ENCODE data around the gene PDE3A.

The PDE3A gene

DNA sequence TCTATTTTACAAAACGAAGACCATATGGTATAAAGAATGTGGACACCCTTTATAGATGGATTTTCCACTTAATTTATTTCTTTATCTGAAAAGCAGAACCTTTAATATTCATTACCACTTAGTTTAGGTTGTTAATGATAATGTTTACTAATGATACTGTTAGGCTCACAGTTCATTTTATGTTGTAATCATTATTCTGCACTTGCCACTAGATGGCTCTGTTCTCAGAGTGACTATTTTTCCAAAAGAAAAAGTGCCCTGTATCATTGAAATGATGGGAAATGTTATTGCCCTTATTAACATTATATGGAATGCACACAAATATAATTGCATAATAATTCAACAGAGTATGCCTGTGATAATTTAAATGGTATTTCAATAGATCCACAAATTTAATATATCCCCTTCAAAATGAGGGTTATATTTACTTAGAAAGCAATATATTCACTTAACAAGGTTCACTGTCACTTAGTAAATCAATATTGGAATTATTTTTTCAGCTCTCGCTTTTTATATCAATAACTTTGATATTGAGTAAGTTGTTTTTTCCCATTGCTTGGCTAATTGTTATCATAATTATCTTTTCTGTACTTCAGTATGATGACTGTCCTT, 95.7 kb downstream of the PDE3A start:
- no peak for DNase-seq

DNA sequence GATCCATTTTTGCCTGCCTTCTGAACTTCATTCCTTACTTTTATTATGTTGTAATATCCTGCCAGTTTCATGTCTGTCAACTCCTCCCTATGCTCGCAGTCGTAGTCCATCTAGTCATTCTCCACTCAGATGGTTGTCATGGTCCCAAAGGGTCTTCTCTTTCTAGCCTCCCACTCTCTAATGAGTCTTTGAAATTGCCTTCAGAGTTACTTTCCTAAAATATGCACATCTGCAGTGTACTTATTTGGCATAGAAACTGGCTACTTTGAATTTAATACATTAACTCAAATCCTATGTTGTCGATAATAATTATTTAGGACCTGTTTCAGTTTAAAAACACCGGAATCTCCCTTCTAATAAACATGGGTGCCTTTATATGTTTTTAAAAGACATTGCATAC, 101.0 kb downstream of the PDE3A start:
- no peak for DNase-seq

DNA sequence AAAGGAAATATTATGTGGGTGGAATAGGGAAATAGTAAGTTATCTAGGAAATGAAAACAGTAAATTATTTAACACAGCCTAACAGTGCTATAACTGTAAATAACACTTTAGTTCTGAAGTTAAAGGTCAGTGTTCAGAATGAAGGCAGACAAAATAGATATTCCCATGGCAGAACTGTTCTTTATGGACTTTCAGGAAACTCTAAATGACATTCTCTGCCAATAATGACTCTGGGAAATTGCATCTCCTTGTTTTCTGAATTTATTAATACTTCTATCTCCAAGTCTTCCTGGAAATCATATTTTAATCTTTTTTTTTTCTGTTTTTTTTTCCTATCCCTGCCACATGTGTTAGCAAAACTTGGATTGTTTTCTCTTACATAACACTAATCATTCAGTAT, 101.4 kb downstream of the PDE3A start:
- no peak for DNase-seq

DNA sequence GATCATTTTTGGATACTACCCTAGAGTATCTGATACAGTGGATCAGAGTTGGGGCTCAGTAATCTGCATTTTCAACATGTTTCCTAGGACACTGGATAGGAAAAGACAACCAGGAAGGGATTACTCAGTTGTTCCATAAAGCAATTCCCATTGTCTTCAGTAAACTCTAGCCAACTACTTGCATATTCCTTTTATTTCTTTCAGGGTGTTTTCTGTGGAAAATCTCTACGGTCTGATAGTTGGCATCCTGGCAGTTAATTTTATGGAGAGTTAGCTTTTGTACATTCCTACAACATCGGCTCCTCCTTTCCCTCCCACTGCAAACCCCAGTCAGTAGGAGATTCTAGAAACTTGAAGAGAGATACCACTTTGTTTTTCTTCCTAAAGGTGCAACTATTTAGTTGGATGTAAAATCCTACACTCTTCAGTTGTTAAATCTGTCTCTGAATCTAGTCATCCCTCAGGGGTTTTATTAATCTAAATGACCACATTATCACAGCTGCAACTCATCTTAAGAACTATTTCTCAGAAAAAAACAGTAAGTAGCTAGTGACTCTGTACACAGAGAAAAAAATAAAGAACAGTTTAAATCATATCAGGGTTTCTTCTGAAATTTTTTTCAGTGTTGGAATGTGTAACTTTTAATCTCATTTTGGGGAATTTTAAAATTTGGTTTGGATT, 103.9 kb downstream of the PDE3A start:
- no peak for DNase-seq

DNA sequence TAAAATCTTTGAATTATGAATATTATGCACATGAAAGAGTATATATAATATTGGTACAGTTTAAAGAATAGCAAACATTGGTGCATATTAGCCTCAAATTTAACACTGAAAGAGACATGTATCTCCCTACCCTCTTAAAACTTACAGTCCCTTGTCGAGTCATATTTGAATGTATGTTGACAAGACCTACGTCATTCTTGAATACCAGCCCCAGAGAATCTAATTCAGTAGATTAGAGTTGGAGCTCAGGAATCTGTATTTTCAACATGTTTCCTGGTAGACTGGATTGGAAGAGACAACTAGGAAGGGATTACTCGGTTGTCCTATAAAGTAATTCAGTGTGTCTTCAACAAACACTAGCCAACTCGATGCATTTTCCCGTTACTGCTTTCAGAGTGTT, 104.8 kb downstream of the PDE3A start:
- DNase-seq, result no peak

DNA sequence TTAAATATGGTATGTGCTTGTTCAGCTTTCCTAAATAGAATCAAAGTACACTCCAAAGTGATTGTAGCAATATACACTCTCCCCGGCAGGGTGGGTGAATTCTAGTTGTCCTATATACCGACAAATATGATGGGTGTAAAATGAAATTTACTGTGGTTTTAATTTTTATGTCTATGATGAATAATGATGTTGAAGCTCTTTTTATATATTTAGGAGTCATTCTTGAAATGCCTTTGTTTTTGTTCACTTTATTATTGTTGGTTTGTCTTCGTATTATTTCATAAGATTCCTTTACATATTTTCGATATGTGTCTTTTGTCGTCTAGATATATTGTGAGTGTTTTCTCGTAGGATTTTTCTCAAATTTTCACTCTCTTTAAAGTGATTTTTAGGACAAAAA, 105.7 kb downstream of the PDE3A start:
- DNase-seq, result no peak

DNA sequence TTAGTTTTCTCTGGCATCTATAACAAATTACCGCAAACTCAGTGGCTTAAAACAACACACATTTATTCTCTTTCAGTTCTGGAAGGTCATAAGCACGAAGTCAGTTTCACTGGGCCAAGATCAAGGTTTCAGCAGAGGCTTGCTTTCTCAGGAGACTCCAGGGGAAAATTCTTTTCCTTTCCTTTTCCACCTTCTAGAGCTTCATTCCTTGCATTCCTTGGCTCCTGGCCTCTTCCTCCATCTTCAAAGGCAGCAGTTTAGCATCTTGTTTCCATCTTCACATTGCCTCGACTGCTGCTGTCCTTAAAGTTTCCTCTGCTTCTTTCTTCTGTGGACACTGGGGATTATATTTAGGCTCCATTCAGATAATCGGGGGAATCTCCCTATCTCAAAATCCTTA, 106.1 kb downstream of the PDE3A start:
- no peak for DNase-seq

DNA sequence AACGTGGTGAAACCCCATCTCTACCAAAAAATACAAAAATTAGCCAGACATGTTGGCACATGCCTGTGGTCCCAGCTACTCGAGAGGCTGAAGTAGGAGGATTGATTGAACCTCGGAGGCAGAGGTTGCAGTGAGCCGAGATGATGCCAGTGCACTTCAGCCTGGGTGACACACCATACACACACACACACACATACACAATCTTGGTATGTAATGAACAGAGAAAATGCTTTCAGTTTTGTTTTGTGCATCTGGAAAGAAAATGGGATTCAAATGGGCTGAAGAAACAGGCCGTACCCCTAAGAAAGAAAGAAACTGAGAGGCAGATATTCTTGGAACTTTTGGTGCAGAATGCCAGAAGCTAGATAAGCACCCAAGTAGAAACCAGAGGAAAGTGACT, 107.2 kb downstream of the PDE3A start:
- DNase-seq, result no peak

DNA sequence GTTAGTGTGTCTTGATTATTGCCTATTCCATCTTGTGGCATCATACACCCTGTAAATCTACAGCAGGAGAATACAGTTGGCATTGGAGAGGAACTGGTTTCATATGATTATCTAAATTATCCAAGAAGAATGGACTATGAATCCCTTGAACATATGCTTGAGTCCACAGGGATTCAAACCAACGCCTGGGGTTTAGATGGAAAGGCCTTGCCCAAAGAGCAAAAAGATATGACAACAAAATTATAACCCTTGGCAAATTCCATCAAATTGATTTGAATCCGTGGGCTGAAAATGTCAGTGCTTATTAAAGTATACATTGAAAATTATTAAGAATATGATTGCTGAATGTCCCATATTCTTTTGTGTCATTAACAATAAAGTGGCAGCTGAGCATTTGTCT, 108.2 kb downstream of the PDE3A start:
- no peak for DNase-seq

DNA sequence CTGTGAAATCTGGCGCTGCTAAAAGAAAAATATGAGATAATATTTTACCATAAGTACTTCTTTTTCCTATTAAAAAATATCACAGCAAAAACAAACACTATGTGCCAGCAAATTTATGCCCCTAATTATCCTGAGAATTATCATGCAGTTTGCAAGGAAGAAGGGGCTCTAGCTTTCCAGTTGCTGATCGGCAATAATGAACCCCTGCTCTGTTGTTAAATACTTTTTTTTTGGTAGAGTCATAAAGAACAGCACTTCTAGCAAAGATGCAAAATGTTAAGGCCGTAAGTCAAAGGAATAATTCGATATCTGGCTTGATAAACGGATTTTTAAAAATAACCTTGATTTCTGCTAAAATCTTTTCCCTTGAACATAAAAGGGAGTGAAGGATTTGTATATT, 108.9 kb downstream of the PDE3A start:
- DNase-seq, result no peak

DNA sequence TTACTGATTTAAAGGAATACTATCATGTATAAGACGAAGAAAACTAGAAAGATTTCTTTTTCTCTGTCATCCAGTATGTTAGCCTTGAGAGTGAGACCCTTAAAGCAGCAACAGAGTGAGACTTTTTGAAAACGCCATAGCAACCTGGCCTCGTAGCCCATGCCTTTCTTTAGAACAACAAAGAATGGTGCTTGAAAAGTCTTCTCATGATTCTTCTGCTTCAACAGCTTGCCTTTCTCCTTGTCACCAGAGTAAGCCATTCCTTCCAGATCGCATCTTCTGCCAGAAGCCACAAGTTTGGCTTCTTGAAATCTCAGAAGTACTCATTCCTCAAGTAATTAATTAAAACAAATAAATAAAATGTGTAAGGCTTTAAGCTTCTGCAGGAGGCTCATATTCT, 109.3 kb downstream of the PDE3A start:
- no peak for DNase-seq

DNA sequence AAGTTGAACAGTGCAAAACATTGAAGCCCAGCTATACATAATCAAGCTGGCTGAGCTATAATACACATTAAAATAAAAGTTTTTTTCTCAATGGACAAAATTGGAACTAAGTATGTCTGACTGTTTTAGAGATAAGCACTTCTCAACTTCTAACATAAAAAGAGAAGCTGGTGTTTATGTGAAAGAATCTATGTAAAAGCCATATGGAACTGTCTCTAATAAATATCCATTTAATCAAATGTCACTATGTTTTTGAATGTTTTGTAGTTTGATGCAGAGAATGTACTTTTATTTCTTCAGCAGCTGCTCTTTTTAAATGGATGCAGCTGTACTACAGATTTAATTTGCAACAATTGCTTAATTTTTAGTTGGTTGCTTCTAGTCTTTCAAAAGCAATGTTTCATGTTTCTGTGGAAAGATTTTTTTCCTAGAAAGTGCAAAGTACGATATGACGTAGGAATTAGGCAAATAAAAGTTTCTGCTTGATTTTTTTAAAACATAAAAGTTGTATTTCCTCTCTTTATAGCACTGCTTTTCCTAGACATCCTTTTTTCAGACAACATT, 114.2 kb downstream of the PDE3A start:
- DNase-seq, result no peak

DNA sequence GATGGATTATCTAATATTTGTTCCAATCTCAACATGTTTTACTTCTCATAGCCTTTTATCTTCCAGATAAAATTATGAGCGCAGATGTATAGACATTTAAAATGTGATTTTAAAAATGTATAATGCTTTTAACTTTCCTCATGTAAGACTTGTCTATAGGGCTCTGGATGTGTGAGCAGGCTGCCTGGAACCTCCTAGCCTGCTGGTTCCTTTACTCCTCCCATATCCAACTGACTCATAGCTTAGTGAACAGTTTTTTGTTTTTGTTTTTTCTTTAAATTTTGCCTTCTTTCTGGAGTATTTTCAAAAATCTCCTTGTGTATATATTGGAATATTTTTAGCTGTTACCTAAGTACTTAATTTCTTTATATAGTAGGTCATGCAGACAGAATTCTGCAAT, 115.4 kb downstream of the PDE3A start:
- DNase-seq, result no peak

DNA sequence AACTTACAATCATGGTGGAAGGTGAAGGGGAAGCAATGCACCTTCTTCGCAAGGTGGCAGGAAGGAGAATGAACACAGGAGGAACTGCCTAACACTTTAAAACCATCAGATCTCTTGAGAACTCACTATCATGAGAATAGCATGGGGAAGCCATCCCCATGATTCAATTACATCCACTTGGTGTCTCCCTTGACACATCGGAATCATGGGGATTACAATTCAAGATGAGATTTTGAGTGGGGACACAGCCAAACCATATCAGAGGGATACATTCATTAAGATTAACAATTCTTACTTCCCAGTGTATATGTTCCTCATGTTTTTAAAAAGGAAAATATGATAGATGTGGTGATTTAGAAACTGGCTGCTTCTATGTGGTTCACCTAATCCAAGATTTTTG, 117.9 kb downstream of the PDE3A start:
- no peak for DNase-seq

DNA sequence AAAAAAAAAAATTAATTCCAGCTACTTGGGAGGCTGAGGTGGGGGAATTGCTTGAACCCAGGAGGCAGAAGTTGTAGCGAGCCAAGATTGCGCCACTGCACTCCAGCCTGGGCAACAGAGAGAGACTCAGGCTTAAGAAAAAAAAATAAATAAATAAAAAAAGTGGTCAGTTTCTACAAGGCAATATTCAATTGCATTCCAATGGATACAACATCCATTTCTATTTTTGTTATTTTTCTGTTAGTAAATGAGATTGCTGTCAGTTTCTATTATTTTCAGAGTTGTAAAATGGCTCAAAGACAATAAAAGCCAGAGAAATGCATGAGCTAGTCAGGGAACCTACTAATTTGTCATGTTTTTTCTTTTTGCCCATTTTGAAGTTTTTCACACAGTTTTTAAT, 119.2 kb downstream of the PDE3A start:
- DNase-seq, result no peak

DNA sequence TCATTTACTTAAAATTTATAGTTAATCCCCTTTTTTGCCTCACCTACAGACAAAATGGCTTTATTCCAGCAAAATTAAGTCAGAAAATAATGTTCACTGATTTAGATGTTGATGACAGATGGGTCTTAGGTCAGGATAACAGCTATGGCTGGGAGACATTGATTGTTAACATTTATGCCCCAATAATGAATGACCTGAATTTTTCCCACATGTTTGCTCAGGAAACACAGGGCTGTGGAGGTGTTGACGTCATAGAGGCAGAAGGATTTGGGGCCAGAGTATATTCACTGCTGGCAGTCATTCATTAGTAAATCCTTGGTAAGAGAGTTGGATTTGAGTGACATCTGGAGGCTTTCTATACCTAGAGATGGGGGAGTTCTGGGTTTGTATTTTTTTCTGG, 121.3 kb downstream of the PDE3A start:
- DNase-seq, result no peak

DNA sequence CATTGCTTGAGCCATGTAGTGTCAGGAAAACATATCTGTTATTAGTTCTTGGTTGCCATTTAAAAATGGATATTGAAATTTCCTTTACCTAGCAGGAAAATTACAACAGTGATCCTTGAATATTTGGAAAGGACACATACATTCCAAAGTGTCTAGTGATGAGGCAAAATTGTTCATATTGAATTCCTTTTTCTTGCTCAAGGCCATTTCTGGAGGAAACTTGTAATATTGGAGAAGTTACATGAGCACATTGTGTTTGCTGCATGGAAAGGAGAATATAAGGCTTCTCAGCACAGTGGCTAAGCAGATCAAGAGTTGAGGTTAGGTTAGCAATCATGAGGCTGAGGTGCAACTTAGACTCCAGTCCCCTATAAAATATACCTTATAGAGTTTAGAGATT, 121.9 kb downstream of the PDE3A start:
- DNase-seq, result no peak

DNA sequence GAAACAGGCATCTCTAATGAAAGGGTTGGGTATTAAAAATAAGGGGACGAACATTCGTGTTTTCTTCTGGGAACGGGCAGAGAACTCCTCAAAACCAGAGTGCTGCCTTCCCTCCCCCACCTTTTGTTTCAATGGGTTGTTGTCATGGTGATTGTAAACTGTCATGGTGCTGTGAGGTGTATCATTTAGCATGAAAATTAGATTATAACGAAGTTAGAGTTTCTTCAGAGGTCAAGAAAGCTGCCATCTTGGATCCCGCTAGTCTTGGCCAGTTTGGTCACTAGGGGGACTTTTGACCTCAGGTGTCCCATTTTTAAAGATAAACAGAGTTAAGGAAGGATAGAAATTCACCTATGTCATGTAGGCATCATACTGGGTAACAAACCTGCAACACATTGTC, 123.0 kb downstream of the PDE3A start:
- no peak for DNase-seq

DNA sequence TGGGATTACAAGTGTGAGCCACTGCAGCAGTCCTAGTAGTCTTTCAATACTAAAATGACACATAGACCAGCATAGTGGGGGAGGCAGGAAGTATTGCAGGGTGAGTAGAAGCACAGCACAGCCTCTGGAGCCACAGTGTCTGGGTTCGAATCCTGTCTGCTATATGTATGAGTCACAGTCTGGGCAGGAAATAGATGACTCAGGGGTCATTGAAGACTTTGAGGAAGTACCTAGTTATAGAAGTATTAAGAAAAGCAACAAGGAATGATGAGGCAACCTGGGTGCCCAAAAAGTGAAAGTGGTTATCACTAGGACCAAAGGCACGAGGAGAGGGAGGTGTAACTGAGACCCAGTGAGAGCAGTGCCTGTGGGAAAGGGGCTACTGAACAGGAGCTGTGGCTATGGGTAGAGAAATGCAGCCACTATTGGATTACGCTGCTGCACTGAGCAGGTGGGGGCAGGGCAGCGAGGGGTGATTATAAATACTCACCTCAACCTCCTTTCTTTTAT, 124.0 kb downstream of the PDE3A start:
- no peak for DNase-seq

DNA sequence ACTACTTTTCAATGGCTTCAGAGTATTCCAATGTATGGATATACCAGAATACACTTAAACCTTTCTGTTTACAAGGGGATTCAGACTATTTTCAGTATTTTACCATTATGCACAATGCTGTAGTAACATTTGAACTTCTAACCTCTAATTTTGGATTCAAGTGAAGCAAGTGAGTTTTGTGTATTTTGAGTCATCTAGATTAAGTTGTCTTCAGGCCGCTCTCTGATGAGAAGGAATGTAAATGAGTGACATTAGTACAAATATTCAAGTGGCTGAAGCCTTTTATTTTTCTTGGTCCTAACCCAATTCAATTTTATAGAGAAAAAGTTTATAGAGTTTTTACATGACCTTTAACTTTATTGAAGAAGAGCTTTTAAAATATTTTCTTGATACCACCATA, 125.6 kb downstream of the PDE3A start:
- no peak for DNase-seq

DNA sequence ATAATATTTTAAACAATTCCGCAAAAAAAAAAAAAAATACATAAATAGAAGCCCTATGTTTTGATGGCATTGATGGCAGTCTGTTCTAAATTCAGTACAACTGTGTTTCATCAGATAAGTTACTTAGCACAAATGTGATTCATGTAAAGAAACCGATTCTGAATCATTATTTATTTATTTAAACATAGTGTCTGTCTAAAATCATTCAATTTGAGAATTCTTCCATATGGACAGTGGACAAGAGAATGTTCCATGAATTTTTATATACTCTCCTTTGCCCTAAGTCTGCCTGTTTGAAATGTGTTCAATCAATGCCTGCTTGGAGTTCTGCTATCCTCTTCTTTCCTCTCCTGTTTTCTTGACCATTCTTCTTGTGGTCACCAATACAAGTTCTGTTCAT, 126.5 kb downstream of the PDE3A start:
- DNase-seq, result no peak

DNA sequence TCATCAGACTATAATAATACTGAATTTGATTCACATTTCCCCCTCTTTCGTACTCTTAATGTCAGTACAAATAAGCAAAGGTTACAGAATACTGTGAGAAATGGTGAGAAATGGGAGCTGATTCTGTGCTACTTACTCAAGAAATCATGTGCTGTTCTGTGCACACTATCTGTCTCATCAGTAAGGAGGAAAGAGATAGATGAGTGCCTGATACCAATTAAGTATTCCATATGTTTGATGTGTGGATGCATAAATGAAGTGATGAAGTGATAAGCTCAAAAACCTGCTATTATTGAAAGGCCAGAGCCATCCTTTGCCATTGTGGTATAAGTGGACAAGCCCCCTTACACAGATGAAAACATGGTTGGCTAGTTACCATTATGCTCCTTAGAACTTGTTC, 127.7 kb downstream of the PDE3A start:
- no peak for DNase-seq

DNA sequence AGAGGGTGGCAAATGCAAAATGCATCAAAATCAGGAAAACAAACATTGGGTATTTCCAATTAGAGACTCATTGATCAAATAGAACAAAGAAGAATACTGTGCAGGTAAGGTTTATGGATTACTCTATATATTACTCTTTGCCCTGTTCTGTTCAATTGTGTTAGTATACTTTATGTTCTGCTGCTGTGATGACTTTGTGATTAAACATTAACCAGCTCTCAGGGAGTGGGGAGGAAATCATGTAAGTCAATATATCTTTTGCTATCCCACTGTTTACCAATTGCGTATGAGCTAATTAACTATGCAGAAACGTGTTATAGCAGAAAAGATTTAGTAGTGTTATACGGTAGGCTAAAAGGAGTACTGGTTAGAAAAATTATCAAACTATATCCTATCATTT, 129.4 kb downstream of the PDE3A start:
- no peak for DNase-seq

DNA sequence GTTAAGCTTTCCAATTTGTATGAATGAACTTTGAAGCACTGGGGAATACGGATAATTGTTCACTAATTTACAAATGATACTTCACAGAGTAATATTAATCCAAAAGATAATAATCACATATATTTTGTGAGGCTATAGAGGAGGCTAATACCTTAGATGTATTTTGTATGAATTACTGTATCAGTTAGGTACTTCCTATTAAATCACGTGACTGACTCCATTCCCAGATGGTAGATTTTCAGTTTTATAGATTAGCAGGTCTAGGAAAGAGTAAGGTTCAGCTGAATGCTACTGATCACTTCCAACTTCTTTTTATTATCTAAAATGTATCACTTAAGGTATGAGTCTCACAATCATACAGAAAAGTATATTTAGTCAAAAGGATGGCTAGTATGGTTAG, 133.6 kb downstream of the PDE3A start:
- no peak for DNase-seq

DNA sequence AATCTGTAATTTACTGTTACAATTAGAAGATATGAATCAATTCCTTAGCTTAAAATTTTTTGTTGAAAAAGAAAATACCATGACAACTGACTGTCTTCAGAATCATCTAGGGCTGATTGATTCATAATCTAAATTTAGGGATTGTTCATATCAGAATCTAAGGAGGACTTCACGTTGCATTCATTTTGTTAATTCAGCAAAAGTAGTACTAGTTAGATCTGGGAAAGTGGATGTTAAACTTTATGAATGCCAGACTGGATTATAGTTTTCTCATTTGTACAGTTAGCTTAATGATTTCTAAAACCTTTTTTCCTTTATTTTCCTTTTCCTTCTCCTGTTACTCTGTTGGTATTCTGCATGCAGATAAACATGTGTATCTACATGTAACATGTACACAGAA, 135.5 kb downstream of the PDE3A start:
- DNase-seq, result no peak
